GM12801 (cell line): Measurements from ENCODE around the gene TNRC6B.

Experiments used
- CTCF ChIP-seq: IDR thresholded peaks from one replicate; pipeline ENCODE4 v1.5.1; 2011; ENCODE audit warnings: control low read depth; ENCODE audit not compliant: insufficient read length; ENCODE audit errors: extremely low read depth

The TNRC6B gene

GRCh38 chr22:40308999-40309573, 131.4 kb downstream of the TNRC6B start:
- TF ChIP-seq CTCF: no peak

- no peak for TF ChIP-seq CTCF
Measured at GRCh38 chr22:40309631-40310030, 131.9 kb downstream of the TNRC6B start.

GRCh38 chr22:40310081-40310767, 132.5 kb downstream of the TNRC6B start:
- TF ChIP-seq CTCF: no peak

- TF ChIP-seq CTCF: no peak
Measured at GRCh38 chr22:40310768-40311120, 133.0 kb downstream of the TNRC6B start.

GRCh38 chr22:40312050-40312449, 134.3 kb downstream of the TNRC6B start:
- no peak for TF ChIP-seq CTCF

- TF ChIP-seq CTCF: no peak
Measured at GRCh38 chr22:40313007-40313406, 135.3 kb downstream of the TNRC6B start.

- no peak for TF ChIP-seq CTCF
Measured at GRCh38 chr22:40314041-40314440, 136.3 kb downstream of the TNRC6B start.
